Measurements from ENCODE around the gene HMGB4. TPM values are rescaled to one million over a fixed set of nuclear protein-coding genes. Genes with fewer than 3 reads are reported as not detected.

Gene HMGB4
- polyA plus RNA-seq, 1 donor from 2014 or later, result not detected

DNA sequence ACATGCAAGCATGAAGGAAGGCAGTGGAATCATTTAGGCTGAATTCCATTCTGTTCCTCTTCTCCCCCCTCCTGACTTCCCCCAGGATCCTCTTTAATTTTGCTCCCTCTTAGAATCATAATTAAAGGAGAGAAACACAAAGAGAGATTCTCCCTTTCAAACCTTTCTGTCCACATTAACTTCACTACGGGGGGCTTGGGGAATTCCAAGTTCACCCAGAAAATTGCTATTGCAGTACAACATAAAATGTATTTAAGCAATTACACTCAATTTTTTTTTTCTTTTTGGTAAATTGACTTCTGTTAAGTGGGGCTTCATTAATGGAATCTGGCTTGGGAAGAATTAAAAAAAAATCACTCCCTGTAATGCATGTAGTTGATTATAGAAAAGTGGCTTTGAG is 13.4 kb upstream of the HMGB4 start:
- no peak overlapping the region for H3K4me2 ChIP-seq (ENCODE audit: low read length)
- H3K4me3 ChIP-seq (ENCODE audit: low read length), result no peak overlapping the region
- TF ChIP-seq EP300 (conservative IDR thresholded peaks at IDR 0.05; ENCODE audit: poor library complexity, severe bottlenecking), result no peak
- TF ChIP-seq RAD21 (conservative IDR thresholded peaks at IDR 0.05), result no peak
- no peak for TF ChIP-seq SMC3 (conservative IDR thresholded peaks at IDR 0.05; ENCODE audit: poor library complexity)
- TF ChIP-seq, protein P1, sequence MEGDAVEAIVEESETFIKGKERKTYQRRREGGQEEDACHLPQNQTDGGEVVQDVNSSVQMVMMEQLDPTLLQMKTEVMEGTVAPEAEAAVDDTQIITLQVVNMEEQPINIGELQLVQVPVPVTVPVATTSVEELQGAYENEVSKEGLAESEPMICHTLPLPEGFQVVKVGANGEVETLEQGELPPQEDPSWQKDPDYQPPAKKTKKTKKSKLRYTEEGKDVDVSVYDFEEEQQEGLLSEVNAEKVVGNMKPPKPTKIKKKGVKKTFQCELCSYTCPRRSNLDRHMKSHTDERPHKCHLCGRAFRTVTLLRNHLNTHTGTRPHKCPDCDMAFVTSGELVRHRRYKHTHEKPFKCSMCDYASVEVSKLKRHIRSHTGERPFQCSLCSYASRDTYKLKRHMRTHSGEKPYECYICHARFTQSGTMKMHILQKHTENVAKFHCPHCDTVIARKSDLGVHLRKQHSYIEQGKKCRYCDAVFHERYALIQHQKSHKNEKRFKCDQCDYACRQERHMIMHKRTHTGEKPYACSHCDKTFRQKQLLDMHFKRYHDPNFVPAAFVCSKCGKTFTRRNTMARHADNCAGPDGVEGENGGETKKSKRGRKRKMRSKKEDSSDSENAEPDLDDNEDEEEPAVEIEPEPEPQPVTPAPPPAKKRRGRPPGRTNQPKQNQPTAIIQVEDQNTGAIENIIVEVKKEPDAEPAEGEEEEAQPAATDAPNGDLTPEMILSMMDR (IDR thresholded peaks at IDR 0.05; ENCODE audit: poor library complexity, severe bottlenecking), result no peak
- TF ChIP-seq TAF1 (IDR thresholded peaks at IDR 0.05; ENCODE audit: low read depth), result no peak
- TF ChIP-seq, protein P2, sequence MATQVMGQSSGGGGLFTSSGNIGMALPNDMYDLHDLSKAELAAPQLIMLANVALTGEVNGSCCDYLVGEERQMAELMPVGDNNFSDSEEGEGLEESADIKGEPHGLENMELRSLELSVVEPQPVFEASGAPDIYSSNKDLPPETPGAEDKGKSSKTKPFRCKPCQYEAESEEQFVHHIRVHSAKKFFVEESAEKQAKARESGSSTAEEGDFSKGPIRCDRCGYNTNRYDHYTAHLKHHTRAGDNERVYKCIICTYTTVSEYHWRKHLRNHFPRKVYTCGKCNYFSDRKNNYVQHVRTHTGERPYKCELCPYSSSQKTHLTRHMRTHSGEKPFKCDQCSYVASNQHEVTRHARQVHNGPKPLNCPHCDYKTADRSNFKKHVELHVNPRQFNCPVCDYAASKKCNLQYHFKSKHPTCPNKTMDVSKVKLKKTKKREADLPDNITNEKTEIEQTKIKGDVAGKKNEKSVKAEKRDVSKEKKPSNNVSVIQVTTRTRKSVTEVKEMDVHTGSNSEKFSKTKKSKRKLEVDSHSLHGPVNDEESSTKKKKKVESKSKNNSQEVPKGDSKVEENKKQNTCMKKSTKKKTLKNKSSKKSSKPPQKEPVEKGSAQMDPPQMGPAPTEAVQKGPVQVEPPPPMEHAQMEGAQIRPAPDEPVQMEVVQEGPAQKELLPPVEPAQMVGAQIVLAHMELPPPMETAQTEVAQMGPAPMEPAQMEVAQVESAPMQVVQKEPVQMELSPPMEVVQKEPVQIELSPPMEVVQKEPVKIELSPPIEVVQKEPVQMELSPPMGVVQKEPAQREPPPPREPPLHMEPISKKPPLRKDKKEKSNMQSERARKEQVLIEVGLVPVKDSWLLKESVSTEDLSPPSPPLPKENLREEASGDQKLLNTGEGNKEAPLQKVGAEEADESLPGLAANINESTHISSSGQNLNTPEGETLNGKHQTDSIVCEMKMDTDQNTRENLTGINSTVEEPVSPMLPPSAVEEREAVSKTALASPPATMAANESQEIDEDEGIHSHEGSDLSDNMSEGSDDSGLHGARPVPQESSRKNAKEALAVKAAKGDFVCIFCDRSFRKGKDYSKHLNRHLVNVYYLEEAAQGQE (IDR thresholded peaks at IDR 0.05; ENCODE audit: borderline replicate concordance), result no peak
- no peak for TF ChIP-seq EZH2 (IDR thresholded peaks at IDR 0.05; ENCODE audit: borderline replicate concordance, insufficient read depth, low read length, poor library complexity, severe bottlenecking)
- TF ChIP-seq POLR2AphosphoS5 (IDR thresholded peaks at IDR 0.05), result no peak
- TF ChIP-seq MXI1 (conservative IDR thresholded peaks at IDR 0.05; ENCODE audit: poor library complexity, severe bottlenecking), result no peak
- H3K27ac ChIP-seq (ENCODE audit: low read length), result no peak overlapping the region
- no peaks in the 10 kb centered on the region for H3K36me3 ChIP-seq (ENCODE audit: insufficient read depth, low read length)
- no peaks in the 10 kb centered on the region for H4K20me1 ChIP-seq (ENCODE audit: insufficient read depth)
- no peak overlapping the region for H3K9ac ChIP-seq (ENCODE audit: low read length)
- H3K9me2 ChIP-seq (ENCODE audit: insufficient read depth, low read length), result no peaks in the 10 kb centered on the region
- no peaks in the 10 kb centered on the region for H3K79me2 ChIP-seq (replicated peaks; ENCODE audit: insufficient read depth, low read length)
- no peaks in the 10 kb centered on the region for H3F3A ChIP-seq (ENCODE audit: insufficient read depth, low read length, poor library complexity, severe bottlenecking)
- no peaks in the 10 kb centered on the region for H3K9me3 ChIP-seq (ENCODE audit: low read length)
- H3K27me3 ChIP-seq (ENCODE audit: insufficient read depth, low read depth, low read length), result no peaks in the 10 kb centered on the region
- no peak overlapping the region for H2AFZ ChIP-seq (ENCODE audit: low read depth, low read length)

DNA sequence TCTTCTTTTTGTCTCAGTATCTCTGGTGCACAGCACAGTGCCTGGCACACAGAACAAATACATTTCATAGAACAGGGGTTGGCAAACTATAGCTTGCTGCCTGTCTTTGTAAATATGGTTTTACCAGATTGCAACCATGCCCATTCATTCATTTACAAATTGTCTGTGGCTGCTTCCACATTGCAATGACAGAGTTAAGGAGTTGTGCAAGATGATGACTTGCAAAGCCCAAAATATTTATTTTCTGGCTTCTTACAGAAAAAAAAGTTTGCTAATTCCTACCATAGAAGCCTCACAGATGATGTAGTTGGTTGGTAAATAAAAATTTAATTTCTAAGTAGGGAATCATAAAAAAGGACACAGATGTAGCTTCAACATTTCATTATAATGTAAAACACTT is 11.2 kb upstream of the HMGB4 start:
- Histone ChIP-seq H3K9ac (ENCODE audit: low read length) (no peak overlapping the region), H3F3A (ENCODE audit: insufficient read depth, low read length, poor library complexity, severe bottlenecking) (no peaks in the 10 kb centered on the region), H3K9me2 (ENCODE audit: insufficient read depth, low read length) (no peaks in the 10 kb centered on the region), H2AFZ (ENCODE audit: low read depth, low read length) (no peak overlapping the region), H3K4me3 (ENCODE audit: low read length) (no peak overlapping the region), H3K9me3 (ENCODE audit: low read length) (no peaks in the 10 kb centered on the region), H3K27ac (ENCODE audit: low read length) (no peak overlapping the region), H3K36me3 (ENCODE audit: insufficient read depth, low read length) (no peaks in the 10 kb centered on the region), H3K27me3 (ENCODE audit: insufficient read depth, low read depth, low read length) (no peaks in the 10 kb centered on the region), H3K4me2 (ENCODE audit: low read length) (no peak overlapping the region), H3K79me2 (replicated peaks; ENCODE audit: insufficient read depth, low read length) (no peaks in the 10 kb centered on the region), H4K20me1 (ENCODE audit: insufficient read depth) (no peaks in the 10 kb centered on the region)
- TF ChIP-seq EP300 (conservative IDR thresholded peaks at IDR 0.05; ENCODE audit: poor library complexity, severe bottlenecking), result no peak
- TF ChIP-seq RAD21 (conservative IDR thresholded peaks at IDR 0.05), result no peak
- TF ChIP-seq, protein P1 (IDR thresholded peaks at IDR 0.05; ENCODE audit: poor library complexity, severe bottlenecking), result no peak
- TF ChIP-seq POLR2AphosphoS5 (IDR thresholded peaks at IDR 0.05), result no peak
- TF ChIP-seq TAF1 (IDR thresholded peaks at IDR 0.05; ENCODE audit: low read depth), result no peak
- TF ChIP-seq, protein P2 (IDR thresholded peaks at IDR 0.05; ENCODE audit: borderline replicate concordance), result no peak

Data from neural cell (in vitro differentiated cells).